HG03066 (cell line): Measurements from ENCODE around the gene CIPC.

Source experiments
- ATAC-seq: cut with Tn5 transposase; IDR thresholded peaks from one replicate; pipeline ENCODE4 v1.9.1; 2021; ENCODE audit warnings: low read depth; ENCODE audit not compliant: unreplicated experiment

Gene CIPC

GRCh38 chr14:77123381-77124325 lies 25.6 kb downstream of the CIPC start:
- ATAC-seq: no peak

- no peak for ATAC-seq
Measured at GRCh38 chr14:77124345-77125280, 26.6 kb downstream of the CIPC start.

- ATAC-seq: no peak
Measured at GRCh38 chr14:77125281-77125801, 27.3 kb downstream of the CIPC start.

- ATAC-seq: no peak
Measured at GRCh38 chr14:77125823-77126325, 27.8 kb downstream of the CIPC start.

- ATAC-seq: no peak
Measured at GRCh38 chr14:77126461-77126990, 28.5 kb downstream of the CIPC start.

GRCh38 chr14:77128414-77128891 lies 30.4 kb downstream of the CIPC start:
- no peak for ATAC-seq

- ATAC-seq: no peak
Measured at GRCh38 chr14:77130386-77130785, 32.3 kb downstream of the CIPC start.

- no peak for ATAC-seq
Measured at GRCh38 chr14:77131206-77131605, 33.1 kb downstream of the CIPC start.

GRCh38 chr14:77131871-77132486 lies 33.9 kb downstream of the CIPC start:
- no peak for ATAC-seq

- peak; percentile 54 for ATAC-seq
Measured at GRCh38 chr14:77133720-77134338, 35.8 kb downstream of the CIPC start.

GRCh38 chr14:77139022-77139421 lies 41.0 kb downstream of the CIPC start:
- no peak for ATAC-seq

GRCh38 chr14:77139540-77140358 lies 41.7 kb downstream of the CIPC start:
- no peak for ATAC-seq

GRCh38 chr14:77140359-77141213 lies 42.5 kb downstream of the CIPC start:
- no peak for ATAC-seq

GRCh38 chr14:77141214-77142004 lies 43.4 kb downstream of the CIPC start, which contains the start of gene ZDHHC22:
Gene ZDHHC22, minus strand, starts transcription at chr14:77141791. Its CDS starts 2,053 bp downstream, at chr14:77139738.
- no peak for ATAC-seq

GRCh38 chr14:77142005-77142800 lies 44.1 kb downstream of the CIPC start:
- ATAC-seq: no peak

- ATAC-seq: no peak
Measured at GRCh38 chr14:77143071-77143470, 45.0 kb downstream of the CIPC start.
